PC-9 (cell line): ENCODE measurements around the gene ABLIM2. TPM values are rescaled to one million over a fixed set of nuclear protein-coding genes. Genes with fewer than 3 reads are reported as not detected.

Experiments
- BruUV-seq: library from RNA; stranded (reverse); fragments of 400-500 nt; replicated peaks from 2 replicates; lab custom pipeline; 2021; lab: Mats Ljungman, UMichigan
- CTCF ChIA-PET: fragments of 300-600 bp; sonication (Branson Sonifier 250); formaldehyde crosslinking; loops from one replicate; lab custom pipeline; 2022; ENCODE audit warnings: antibody characterized with exemption; lab: Charles Lee
- POLR2A ChIA-PET: fragments of 300-600 bp; sonication (Branson Sonifier 250); formaldehyde crosslinking; loops from one replicate; lab custom pipeline; 2022; ENCODE audit warnings: antibody characterized with exemption; ENCODE audit not compliant: unreplicated experiment; lab: Charles Lee
- DNase-seq, 2 experiments: peaks; one replicate each; pipeline versions ENCODE4 v3.0.0 to v3.0.0-alpha.2; 2015 to 2022; ENCODE audit warnings: mixed read lengths in 1 of 2
- H2AFZ ChIP-seq: fragments of 200-600 bp; sonication (generic); 2 replicates; pipeline ENCODE4 v1.8.1; 2017; ENCODE audit warnings: antibody characterized with exemption
- H3F3A ChIP-seq: fragments of 200-600 bp; sonication (generic); 2 replicates; pipeline ENCODE4 v1.8.1; 2017; ENCODE audit warnings: antibody characterized with exemption, mild to moderate bottlenecking, low read depth; ENCODE audit not compliant: insufficient read depth
- H3K27ac ChIP-seq: fragments of 200-600 bp; sonication (generic); 2 replicates; pipeline ENCODE4 v1.6.1; 2016; ENCODE audit warnings: mixed run types
- H3K27me3 ChIP-seq: fragments of 200-600 bp; sonication (generic); 2 replicates; pipeline ENCODE4 v1.6.1; 2016; ENCODE audit warnings: low read depth, mixed run types; ENCODE audit not compliant: insufficient read depth
- H3K36me3 ChIP-seq: fragments of 200-600 bp; sonication (generic); 2 replicates; pipeline ENCODE4 v1.6.1; 2016; ENCODE audit warnings: low read depth, mixed run types
- H3K4me1 ChIP-seq: fragments of 200-600 bp; sonication (generic); replicated peaks from 2 replicates; pipeline ENCODE4 v1.6.1; 2016; ENCODE audit warnings: mixed run types; ENCODE audit not compliant: insufficient read depth
- H3K4me2 ChIP-seq: fragments of 200-600 bp; sonication (generic); 2 replicates; pipeline ENCODE4 v1.6.1; 2017; ENCODE audit warnings: mixed run types
- H3K4me3 ChIP-seq: fragments of 200-600 bp; sonication (generic); 2 replicates; pipeline ENCODE4 v1.6.1; 2016; ENCODE audit warnings: mixed run types
- H3K79me2 ChIP-seq: fragments of 200-600 bp; sonication (generic); 2 replicates; pipeline ENCODE4 v1.6.1; 2017; ENCODE audit warnings: low read depth, mixed run types
- H3K9me2 ChIP-seq: fragments of 200-600 bp; sonication (generic); 2 replicates; pipeline ENCODE4 v1.8.1; 2017; ENCODE audit warnings: mild to moderate bottlenecking; ENCODE audit not compliant: insufficient read depth
- H3K9me3 ChIP-seq: fragments of 200-600 bp; sonication (generic); 2 replicates; pipeline ENCODE4 v1.8.1; 2016; ENCODE audit warnings: low read depth; ENCODE audit not compliant: insufficient read depth
- H4K20me1 ChIP-seq: fragments of 200-600 bp; sonication (generic); 2 replicates; pipeline ENCODE4 v1.8.1; 2017; ENCODE audit not compliant: insufficient read depth
- EZH2 ChIP-seq: fragments of 200-600 bp; sonication (generic); IDR thresholded peaks from 2 replicates; pipeline ENCODE4 v1.8.0; 2017; ENCODE audit warnings: antibody characterized with exemption, low read depth
- intact Hi-C: fragments of 100-400 bp; cut with micrococcal nuclease; formaldehyde crosslinking; loops from one replicate; pipeline ENCODE4 v1.10.0; 2022; ENCODE audit not compliant: unreplicated experiment
- total RNA-seq: library from RNA; stranded (reverse); gene quantifications from 2 replicates; pipeline ENCODE4 v1.2.3, GENCODE V29; 2021
- TF ChIP-seq, protein P1 (sequence below): fragments of 200-600 bp; sonication (generic); conservative IDR thresholded peaks from 2 replicates; pipeline ENCODE4 v1.6.1; 2017; ENCODE audit warnings: mixed run types, antibody characterized with exemption, mild to moderate bottlenecking, moderate library complexity

The ABLIM2 gene
- total RNA-seq, 1 experiment from 2014 or later: 1.6 TPM

DNA sequence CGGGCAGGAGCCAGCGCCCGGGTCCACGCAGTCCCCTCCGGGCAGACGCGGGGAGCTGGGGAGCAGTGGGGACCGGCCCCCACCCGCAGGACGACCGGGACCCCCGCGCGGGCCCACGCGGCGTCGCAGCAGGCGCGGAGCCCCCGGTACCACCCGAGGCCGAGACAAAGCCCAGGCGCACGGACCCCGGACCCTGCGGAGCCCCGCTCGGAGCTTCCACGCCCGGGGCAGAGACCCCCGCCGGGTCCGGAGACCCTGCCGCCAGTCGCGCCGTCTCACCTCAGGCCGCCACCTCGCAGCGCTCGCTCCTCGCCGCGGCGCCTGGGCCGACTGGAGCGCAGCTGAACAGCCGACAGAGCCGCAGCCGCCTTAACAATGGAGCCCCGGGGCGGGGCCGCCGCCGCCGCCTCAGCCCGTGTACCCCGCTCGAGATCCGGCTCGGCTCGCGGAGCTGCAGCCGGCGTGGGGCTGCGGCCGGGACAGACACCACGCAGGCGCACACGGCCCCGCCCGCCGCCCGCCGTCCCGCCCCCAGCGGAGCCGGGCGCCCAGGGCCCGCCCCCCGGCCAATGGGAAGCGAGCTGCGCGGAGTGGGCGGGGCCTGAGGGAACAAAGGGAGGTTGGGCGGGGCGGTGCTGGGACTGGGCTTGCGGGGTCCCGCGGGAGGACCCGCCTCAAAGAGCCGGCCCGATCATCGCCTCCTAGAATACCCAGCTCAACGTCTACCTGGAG, 219.1 kb downstream of the ABLIM2 start, which contains the start of gene AFAP1:
TSS of gene AFAP1 (minus strand) at position 485 of the 732 bp plus-strand sequence. CDS start 67,783 bp downstream, outside the sequence.
- BruUV-seq: no TSS peak
- H2AFZ ChIP-seq: no peak within 1 kb of the TSS; the same call in none of the 2 replicates
- peak within 1 kb of the TSS; percentile 83 for H3K27ac ChIP-seq
- H3K4me3 ChIP-seq: peak within 1 kb of the TSS; percentile 85
- no peak for TF ChIP-seq EZH2
- TF ChIP-seq, protein P1, sequence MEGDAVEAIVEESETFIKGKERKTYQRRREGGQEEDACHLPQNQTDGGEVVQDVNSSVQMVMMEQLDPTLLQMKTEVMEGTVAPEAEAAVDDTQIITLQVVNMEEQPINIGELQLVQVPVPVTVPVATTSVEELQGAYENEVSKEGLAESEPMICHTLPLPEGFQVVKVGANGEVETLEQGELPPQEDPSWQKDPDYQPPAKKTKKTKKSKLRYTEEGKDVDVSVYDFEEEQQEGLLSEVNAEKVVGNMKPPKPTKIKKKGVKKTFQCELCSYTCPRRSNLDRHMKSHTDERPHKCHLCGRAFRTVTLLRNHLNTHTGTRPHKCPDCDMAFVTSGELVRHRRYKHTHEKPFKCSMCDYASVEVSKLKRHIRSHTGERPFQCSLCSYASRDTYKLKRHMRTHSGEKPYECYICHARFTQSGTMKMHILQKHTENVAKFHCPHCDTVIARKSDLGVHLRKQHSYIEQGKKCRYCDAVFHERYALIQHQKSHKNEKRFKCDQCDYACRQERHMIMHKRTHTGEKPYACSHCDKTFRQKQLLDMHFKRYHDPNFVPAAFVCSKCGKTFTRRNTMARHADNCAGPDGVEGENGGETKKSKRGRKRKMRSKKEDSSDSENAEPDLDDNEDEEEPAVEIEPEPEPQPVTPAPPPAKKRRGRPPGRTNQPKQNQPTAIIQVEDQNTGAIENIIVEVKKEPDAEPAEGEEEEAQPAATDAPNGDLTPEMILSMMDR: no peak
- H3F3A ChIP-seq: peaks cover 36% of the 10 kb centered on the region
- no peaks in the 10 kb centered on the region for H3K9me2 ChIP-seq
- no peaks in the 10 kb centered on the region for H3K36me3 ChIP-seq
- peak within 1 kb of the TSS; percentile 99 for H3K4me2 ChIP-seq
- POLR2A ChIA-PET: interaction anchor here (0.6 to 0.8 kb wide), 4 partner anchors 9 to 79 kb away, joined by 3 to 6 read pairs (median 4); no protein-coding TSS in a partner anchor
- no peaks in the 10 kb centered on the region for H3K27me3 ChIP-seq
- DNase-seq: peak; percentile 49 to 88
- CTCF ChIA-PET: interaction anchor here (0.6 to 1.2 kb wide), 2 partner anchors 39 to 135 kb away, joined by 3 to 10 read pairs; no protein-coding TSS in a partner anchor
- H3K9me3 ChIP-seq: no peaks in the 10 kb centered on the region
- H3K79me2 ChIP-seq: peaks cover 50% of the 10 kb centered on the region
- H3K4me1 ChIP-seq: peaks cover 69% of the 10 kb centered on the region
- intact Hi-C loops: no loop called here
- H4K20me1 ChIP-seq: peaks cover 6% of the 10 kb centered on the region

GRCh38 chr4:7938609-7939376, 219.8 kb downstream of the ABLIM2 start:
- Histone ChIP-seq H3K27ac (peak overlapping the region; percentile 58), H3K9me2 (no peaks in the 10 kb centered on the region), H3K4me1 (peaks cover 72% of the 10 kb centered on the region), H3F3A (peaks cover 36% of the 10 kb centered on the region), H4K20me1 (peaks cover 13% of the 10 kb centered on the region), H3K79me2 (peaks cover 57% of the 10 kb centered on the region), H3K4me2 (peak overlapping the region; percentile 99), H3K9me3 (no peaks in the 10 kb centered on the region), H3K36me3 (peaks cover 5% of the 10 kb centered on the region; the same call in 1 of the 2 replicates), H3K4me3 (peak overlapping the region; percentile 85), H2AFZ (no peak overlapping the region; the same call in 1 of the 2 replicates), H3K27me3 (no peaks in the 10 kb centered on the region)
- CTCF ChIA-PET: interaction anchor here (0.6 to 1.3 kb wide), 4 partner anchors 19 to 133 kb away, joined by 3 to 21 read pairs (median 5); no protein-coding TSS in a partner anchor
- BruUV-seq: no TSS peak
- intact Hi-C loops: no loop called here
- POLR2A ChIA-PET: interaction anchor here (0.7 to 0.8 kb wide), 2 partner anchors 10 to 33 kb away, joined by 3 to 6 read pairs; no protein-coding TSS in a partner anchor
- peak in 1 of 2 experiments; percentile 39 for DNase-seq
- TF ChIP-seq, protein P1: no peak
- no peak for TF ChIP-seq EZH2

DNA sequence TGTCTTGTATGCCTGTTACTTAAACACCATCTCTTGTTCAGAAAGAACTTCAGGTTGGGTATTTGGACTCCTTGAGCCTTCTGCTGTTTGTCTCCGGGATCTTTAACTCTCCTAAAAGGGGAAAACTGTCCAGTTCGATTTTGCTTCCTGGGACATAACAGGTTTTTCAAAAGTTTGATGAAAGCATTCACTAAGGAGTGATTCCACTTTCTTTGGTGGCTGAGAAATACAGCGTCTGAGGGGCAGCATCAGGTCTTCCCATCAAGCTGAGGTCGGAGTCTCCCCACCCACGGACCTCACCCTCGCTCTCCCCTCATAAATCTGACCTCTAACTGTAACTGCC, 220.4 kb downstream of the ABLIM2 start:
- POLR2A ChIA-PET: interaction anchor here (0.6 kb wide), 1 partner anchor 14 kb away, joined by 3 read pairs; no protein-coding TSS in a partner anchor
- no peak for DNase-seq
- CTCF ChIA-PET: interaction anchor here (0.6 to 1.3 kb wide), 5 partner anchors 20 to 133 kb away, joined by 3 to 6 read pairs (median 3); no protein-coding TSS in a partner anchor
- peaks cover 36% of the 10 kb centered on the region for H3F3A ChIP-seq
- peaks cover 10% of the 10 kb centered on the region; the same call in 1 of the 2 replicates for H3K36me3 ChIP-seq
- TSS peak; percentile 43 for BruUV-seq
- H3K4me1 ChIP-seq: peaks cover 68% of the 10 kb centered on the region
- H3K9me3 ChIP-seq: no peaks in the 10 kb centered on the region
- peak overlapping the region; percentile 85 for H3K4me3 ChIP-seq
- peaks cover 14% of the 10 kb centered on the region for H4K20me1 ChIP-seq
- TF ChIP-seq EZH2: no peak
- peak overlapping the region; percentile 58 for H3K27ac ChIP-seq
- H3K79me2 ChIP-seq: peaks cover 63% of the 10 kb centered on the region
- no peaks in the 10 kb centered on the region for H3K9me2 ChIP-seq
- no peak overlapping the region for H2AFZ ChIP-seq
- H3K27me3 ChIP-seq: no peaks in the 10 kb centered on the region
- intact Hi-C loops: no loop called here
- H3K4me2 ChIP-seq: peak overlapping the region; percentile 99
